NCI-H1436 (cell line): ENCODE data around the gene SCARB2.

Experiments
- DNase-seq: peaks from one replicate; lab custom pipeline; 2025; lab: John Stamatoyannopoulos, UW

SCARB2 gene

DNA sequence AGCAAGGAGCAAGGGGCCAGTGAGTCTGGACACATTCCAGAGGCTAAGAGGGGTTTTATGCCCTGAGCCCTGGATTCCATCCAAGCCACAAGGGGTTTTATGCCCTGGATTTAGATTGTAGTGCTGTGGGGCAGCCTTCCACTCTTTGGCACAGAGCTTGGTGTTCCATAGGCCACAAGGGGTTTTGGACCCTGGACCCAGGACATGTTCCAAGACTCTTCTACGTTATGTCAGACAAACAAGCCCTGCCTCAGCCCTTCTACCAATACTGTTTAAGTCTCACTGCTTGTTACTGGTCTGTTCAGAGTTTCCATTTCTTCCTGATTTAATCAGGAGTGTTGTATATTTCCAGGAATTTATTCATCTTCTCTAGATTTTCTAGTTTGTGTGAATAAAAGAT lies 12.8 kb upstream of the SCARB2 start:
- DNase-seq, result no peak

DNA sequence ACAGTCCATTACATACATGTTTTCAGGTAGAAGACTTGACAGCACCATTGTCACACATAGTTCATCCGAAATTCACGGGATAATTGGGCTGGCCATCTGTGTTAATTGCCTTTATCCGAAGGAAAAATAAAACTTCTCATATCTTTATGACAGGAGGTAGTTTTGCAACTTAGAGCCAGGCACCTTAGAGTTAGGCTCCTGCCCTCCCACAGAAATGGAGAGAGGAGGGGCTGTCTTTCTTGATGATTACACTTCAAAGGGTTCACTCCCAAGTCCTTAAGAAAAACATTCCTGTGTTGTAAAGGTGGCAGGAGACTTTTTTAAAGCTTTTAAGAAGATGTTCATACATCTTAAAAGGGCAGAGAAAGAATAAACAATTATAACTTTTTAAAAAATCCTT lies 10.5 kb upstream of the SCARB2 start:
- DNase-seq, result no peak

DNA sequence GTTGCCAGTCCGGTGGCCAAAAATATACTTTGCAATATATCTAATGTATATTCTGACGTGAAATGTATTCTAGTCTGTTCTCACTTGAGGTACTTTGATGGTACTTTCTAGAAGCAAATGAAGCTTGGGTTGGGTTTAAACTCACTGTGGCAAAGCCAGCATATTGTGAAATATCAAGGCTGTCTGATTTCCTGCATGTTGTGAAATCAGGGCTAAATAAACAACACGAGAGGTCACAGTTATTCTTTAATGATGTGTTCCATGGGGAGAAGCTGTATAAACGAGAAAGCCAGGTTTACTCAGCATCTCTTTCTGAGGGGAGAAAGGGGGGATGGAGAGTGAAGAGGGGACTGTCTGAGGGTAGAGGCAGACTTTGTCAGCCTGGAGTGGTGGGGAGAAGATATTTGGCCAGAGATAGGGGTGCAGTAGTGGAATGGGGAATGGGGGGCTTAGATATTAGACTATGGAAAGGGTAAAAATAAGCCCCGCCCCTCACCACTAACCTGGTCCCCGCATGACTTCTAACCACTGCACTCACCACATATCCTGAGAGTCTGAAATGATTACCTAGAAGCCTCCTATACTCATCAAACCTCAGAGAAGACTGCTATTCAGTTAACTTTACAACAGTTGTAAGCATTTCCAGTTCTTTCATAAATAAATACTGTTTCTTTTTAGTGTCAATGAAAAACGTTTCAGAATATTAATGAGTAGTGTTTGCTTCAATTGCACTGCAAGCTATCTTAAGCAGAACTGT lies 5.9 kb upstream of the SCARB2 start:
- DNase-seq, result no peak

DNA sequence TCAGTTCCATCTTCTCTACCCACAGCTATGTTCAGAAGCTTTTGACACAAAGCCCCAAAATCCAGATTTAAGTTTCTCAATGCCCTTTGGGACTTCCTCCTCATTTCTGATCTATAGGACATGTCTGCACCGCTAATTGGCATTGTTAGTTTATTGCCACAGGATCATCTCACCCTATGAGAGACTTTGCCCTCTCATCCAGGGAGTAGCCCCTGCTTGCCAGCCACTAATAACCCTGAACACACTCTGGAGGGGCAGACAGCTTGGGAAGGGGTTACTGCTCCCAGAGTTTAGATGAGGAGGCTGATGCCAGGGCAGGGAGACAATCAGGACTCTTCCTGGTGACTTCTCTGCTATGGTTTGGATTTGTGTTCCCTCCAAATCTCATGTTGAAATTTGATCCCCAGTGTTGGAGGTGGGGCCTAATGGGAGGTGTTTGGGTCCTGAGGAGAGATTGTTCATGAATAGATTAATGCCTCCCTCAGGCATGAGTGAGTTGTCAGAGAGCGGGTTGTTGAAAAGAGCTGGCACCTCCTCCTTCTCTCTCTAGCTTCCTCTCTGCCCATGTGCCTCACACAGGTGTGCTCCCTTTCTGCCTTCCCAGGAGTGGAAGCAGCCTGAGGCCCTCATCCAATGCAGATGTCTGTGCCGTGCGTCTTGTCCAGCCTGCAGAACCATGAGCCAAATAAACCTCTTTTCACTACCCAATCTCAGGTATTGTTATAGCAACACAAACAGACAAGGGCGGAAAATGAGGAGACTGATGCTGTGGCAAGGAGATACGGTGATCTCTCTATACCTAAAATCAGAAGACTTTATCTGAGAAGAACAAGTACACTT lies 3.6 kb upstream of the SCARB2 start:
- peak; percentile 7 for DNase-seq

DNA sequence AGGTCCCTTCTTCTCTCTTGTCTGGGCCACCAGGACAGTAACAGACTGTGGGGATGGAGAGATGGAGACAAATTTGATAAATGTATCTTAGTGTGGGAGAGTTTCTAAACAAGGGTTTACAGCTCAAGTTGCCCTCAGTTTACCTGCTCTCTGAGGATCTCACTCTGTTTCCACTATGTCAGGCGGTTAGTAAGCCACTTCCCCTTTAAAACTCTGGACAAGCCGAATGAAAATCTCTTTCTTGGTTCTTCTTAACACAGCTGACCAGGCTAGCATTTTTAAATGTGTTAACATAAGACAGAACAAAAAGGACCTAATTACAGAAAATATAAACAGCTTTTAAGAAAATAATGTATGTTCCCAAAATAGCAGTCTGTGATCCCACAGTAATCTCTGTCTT lies 2.9 kb upstream of the SCARB2 start:
- no peak for DNase-seq

DNA sequence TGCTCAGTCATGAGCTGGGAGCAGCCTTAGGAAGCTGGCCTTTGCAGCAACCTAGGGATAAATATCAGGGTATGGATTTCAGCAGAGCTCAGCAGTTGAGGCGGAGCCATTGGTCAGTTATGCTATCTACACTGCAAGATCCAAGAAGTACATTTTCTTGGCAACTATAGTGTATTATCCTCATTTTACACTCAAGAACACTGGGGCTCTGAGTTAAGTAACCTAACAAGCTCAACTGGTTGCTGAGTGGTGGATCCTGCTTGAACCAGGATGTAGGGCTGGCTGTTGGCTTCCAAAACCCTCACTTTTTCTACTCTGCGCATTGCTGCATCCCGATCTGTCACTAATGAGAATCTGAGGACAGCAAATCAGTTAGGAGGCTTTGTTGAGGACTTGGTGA lies 1.5 kb upstream of the SCARB2 start:
- no peak for DNase-seq

DNA sequence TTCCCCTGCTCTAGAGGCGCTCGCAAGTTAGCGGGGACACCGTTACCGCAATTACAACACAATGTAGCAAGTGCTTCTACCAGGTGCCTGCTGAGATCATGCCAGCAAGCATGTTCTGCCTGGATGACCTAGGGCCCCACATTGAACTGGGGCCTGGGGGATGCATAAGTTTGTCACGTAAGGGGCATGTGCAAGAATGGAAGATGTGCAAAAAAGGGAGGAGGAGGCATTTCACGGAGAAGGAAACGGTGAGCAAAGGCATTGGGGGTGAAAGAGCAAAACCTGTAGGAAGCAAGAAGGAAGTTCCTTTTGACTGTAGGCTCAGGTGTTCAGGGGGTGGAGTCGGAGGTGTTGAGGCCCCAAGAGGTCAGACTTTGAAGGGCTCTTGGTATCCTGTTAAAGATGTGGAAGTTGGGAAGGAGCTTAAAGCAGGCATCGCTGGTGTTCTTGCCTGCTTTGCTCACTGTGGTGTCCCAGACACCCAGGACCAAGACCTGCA lies 602 bp upstream of the SCARB2 start:
- no peak for DNase-seq

DNA sequence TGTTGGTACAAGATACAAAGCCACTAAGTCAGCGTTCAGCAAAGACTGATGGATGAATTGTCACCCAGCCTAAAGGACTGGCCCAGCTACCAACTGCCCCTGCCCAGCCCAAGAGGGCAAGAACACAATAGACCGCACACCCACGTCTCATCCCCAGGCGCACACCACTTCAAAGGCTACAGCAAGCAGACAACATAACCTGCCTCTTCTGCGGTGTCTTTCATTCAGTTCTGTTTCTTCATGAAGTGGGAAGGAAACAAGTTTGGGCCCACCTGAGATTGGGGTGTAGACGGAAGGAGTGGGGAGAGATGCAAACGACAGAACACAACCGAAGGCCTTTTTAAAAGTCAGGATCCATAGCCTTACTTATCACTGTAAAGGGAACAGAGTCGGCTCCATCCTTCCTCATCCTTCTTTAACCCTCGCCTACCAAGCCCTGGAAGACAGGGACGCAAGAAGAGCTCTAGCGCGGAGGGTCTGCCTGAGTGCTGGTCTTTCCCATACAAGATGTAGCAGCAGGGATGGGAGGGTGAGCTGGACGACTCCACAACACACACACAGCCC lies 691 bp downstream of the SCARB2 start:
- no peak for DNase-seq

DNA sequence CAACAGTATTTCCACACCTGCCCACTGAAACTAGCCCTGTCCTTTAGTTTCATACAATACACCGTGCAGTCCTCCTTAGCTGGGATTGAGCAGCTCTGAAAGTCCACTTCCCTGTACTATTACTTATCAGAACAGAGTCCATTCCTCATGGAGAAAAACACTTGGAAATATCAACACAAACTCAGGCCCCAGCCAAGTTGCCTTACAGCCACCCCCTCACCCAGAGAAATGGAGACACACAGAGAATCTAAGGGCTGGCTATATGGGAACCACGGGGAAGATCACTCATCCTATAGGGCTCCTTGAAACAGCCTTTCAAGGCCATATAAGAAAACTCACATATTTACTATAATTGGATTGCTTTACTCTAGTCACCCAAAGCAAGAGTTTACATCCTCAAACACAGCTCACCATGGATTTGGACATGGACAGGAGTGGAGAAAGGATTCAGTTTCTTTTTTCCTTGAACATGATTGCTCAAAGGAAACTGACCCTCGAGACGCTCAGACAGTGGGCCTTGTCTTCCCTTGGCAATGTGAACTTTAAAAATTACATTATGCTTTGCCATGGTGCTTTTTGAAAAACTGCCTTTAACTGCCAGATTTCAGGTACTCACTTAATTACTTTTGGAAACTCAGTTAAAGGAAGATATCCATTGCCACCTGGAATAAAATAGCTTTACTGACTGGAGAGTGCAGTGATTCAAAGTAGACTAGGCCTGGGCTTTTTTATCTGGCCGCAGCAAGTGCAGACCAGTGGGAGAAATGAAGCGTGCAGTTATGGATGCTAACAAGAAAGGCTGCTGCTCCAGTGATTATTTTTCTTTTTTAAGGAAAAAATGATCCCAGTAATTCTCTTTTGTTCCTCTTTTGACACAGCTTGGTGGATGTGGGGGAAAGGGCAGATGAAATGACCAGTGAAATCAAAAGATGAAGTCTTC lies 1.6 kb downstream of the SCARB2 start:
- DNase-seq, result no peak

DNA sequence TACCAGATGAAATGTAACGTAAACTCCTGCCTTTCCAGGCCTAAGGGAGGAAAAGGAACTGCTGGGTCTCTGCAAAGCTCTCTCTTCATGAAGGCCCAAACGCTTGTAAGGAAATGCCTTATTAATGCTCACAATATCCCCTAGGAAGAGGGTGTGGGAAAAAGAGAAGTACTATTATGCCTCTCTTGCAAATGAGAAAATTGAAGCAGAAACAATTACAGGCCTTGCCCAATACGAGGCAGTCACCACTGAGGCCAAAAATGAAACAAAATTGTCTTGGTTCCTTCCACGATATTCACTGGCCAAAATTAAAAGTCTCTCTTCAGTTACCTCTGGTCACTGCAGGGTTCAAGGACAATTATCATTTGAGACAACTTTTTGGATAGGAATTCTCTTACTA lies 3.2 kb downstream of the SCARB2 start:
- no peak for DNase-seq

- no peak for DNase-seq
These were observed 3.7 kb downstream of the SCARB2 start for GRCh38 chr4:76209881-76210280.

GRCh38 chr4:76208005-76208765 lies 5.4 kb downstream of the SCARB2 start:
- DNase-seq, result no peak

- DNase-seq, result no peak
These were observed 6.1 kb downstream of the SCARB2 start for GRCh38 chr4:76207549-76207948.

DNA sequence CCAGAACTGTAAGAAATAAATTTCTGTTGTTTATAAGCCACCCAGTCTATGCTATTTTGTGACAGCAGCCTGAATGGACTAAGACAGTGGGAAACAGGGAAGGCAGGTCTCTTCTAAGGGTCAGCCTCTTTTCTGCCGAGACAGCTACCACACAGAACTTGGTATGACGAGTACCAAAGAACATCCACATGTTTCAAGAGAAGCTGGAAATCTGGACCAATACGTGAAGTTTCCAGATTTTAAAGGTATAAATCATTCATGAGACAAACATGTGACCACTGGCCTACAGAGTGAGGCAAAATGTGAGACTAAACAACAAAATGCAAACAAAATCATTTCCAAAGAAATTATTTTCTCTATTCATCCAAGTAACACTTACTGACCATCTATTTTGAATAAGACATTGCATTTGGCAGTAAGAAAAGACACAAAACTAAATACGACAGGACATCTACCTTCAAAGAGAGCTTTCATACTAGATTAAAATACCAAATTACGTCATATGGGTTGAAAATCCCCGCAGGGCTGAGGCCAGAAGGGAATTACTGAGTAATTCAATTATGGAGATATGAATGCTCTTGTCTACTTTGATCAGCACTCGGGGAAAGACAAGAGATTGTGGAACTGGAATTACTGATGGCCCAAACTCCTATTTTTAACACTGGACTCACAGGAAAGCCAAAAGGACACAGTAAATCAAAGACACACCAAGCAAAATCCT lies 7.2 kb downstream of the SCARB2 start:
- DNase-seq, result no peak

DNA sequence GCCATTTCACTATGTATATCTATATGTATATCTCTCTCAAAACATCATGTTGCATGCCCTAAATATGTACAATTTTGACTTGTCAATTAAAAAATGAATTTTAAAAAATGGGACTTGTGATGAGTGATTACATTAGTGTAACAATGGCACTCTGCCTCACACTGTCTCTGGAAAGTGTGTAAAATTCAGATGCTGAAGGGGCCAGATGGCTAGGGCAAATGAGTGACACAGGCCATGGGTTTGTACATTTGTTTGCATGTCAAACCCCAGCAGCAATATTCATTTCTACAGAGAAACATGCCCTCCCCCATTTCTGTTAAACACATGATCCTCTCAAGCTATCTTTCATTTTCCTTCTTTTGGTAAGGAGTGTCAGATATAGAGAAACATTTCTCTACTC lies 8.1 kb downstream of the SCARB2 start:
- no peak for DNase-seq

GRCh38 chr4:76204936-76205335 lies 8.7 kb downstream of the SCARB2 start:
- no peak for DNase-seq

GRCh38 chr4:76203541-76203940 lies 10.1 kb downstream of the SCARB2 start:
- no peak for DNase-seq

GRCh38 chr4:76201276-76201675 lies 12.3 kb downstream of the SCARB2 start:
- no peak for DNase-seq

GRCh38 chr4:76200771-76201231 lies 12.8 kb downstream of the SCARB2 start:
- no peak for DNase-seq

DNA sequence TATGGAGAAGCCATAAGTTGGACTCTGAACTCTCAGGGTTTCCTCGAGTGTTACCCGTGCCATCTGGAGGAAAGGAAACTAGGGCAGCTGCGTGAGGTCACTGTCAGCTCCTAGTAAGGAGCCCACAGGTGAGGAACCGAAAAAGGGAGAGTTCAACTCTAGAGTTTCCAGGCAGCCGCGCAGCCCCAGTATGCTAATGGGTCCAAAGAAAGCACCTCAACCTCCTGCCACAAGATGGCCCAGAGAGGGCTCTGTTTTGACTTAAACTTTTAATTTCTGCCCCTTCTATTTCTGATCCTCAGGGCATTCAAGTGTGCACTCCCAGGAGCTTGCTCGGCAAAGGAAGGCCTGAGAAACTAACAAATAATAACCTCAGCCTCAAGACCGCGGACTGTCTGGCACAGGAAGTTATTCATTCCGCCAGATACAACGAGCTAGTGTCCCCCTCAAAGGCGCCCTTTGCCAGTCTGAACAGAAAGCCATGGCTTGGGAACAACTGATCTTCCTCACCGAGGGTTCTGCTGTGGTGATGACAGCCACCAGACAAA lies 13.9 kb downstream of the SCARB2 start:
- no peak for DNase-seq
